OCI-LY1 (cell line): ENCODE measurements around the gene SETD1A.

Experiments used
- H2AFZ ChIP-seq: fragments of 200-600 bp; sonication (generic), shearing (Covaris generic); 2 replicates; pipeline ENCODE4 v1.6.0; 2014; ENCODE audit warnings: antibody characterized with exemption, mild to moderate bottlenecking, low read length
- H3F3A ChIP-seq: fragments of 200-600 bp; sonication (generic), shearing (Covaris generic); 2 replicates; pipeline ENCODE4 v1.6.0; 2014; ENCODE audit warnings: mild to moderate bottlenecking, antibody characterized with exemption, low read length, moderate library complexity; ENCODE audit not compliant: insufficient read depth
- H3K27ac ChIP-seq: fragments of 200-600 bp; sonication (generic); 2 replicates; pipeline ENCODE4 v1.5.1; 2014; ENCODE audit warnings: low read length, mixed run types, mild to moderate bottlenecking, low read depth; ENCODE audit not compliant: poor library complexity, severe bottlenecking
- H3K27me3 ChIP-seq: fragments of 200-600 bp; sonication (generic); 2 replicates; pipeline ENCODE4 v1.6.0; 2014; ENCODE audit warnings: antibody characterized with exemption, mild to moderate bottlenecking, low read length, moderate library complexity; ENCODE audit not compliant: insufficient read depth
- H3K36me3 ChIP-seq: fragments of 200-600 bp; sonication (generic); 2 replicates; pipeline ENCODE4 v1.6.1; 2014; ENCODE audit warnings: mild to moderate bottlenecking, antibody characterized with exemption, low read length, moderate library complexity, mixed read lengths; ENCODE audit not compliant: insufficient read depth
- H3K4me1 ChIP-seq: fragments of 200-600 bp; sonication (generic); 2 replicates; pipeline ENCODE4 v1.5.1; 2014; ENCODE audit warnings: mild to moderate bottlenecking, low read length, moderate library complexity; ENCODE audit not compliant: insufficient read depth, severe bottlenecking
- H3K4me2 ChIP-seq: fragments of 200-600 bp; sonication (generic), shearing (Covaris generic); 2 replicates; pipeline ENCODE4 v1.6.1; 2014; ENCODE audit warnings: low read length
- H3K4me3 ChIP-seq: fragments of 200-600 bp; sonication (generic); 2 replicates; pipeline ENCODE4 v1.5.1; 2014; ENCODE audit warnings: low read length, low read depth, mild to moderate bottlenecking, mixed read lengths; ENCODE audit not compliant: poor library complexity, severe bottlenecking
- H3K79me2 ChIP-seq: fragments of 200-600 bp; shearing (Covaris generic); 2 replicates; pipeline ENCODE4 v1.6.1; 2016; ENCODE audit warnings: mixed run types, low read length, mixed read lengths; ENCODE audit not compliant: insufficient read depth
- H3K9ac ChIP-seq: fragments of 200-600 bp; sonication (generic), shearing (Covaris generic); 2 replicates; pipeline ENCODE4 v1.6.1; 2014; ENCODE audit warnings: mild to moderate bottlenecking, low read length, mixed read lengths
- H3K9me2 ChIP-seq: fragments of 200-600 bp; sonication (generic), shearing (Covaris generic); 2 replicates; pipeline ENCODE4 v1.6.1; 2014; ENCODE audit warnings: low read depth, mild to moderate bottlenecking, low read length, mixed read lengths
- H3K9me3 ChIP-seq: fragments of 200-600 bp; shearing (Covaris generic); 2 replicates; pipeline ENCODE4 v1.6.1; 2014; ENCODE audit warnings: low read length, mixed read lengths
- H4K20me1 ChIP-seq: fragments of 200-600 bp; sonication (generic), shearing (Covaris generic); 2 replicates; pipeline ENCODE4 v1.6.0; 2016; ENCODE audit warnings: mild to moderate bottlenecking, low read length; ENCODE audit not compliant: insufficient read depth
- CTCF ChIP-seq: fragments of 200-600 bp; sonication (generic), shearing (Covaris generic); IDR thresholded peaks from 2 replicates; pipeline ENCODE4 v1.5.1; 2017; ENCODE audit warnings: mild to moderate bottlenecking, antibody characterized with exemption, low read length, moderate library complexity, mixed read lengths
- EZH2 ChIP-seq: fragments of 200-600 bp; sonication (generic), shearing (Covaris generic); IDR thresholded peaks from 2 replicates; pipeline ENCODE4 v1.8.0; 2017; ENCODE audit warnings: borderline replicate concordance, mixed run types, mild to moderate bottlenecking, antibody characterized with exemption, low read length, moderate library complexity, mixed read lengths

Gene SETD1A

GRCh38 chr16:30957456-30958174, at the start of gene SETD1A:
SETD1A (plus strand) TSS chr16:30957754; CDS start chr16:30958732, 978 bp downstream.
- H3K27me3 ChIP-seq = no peaks in the 10 kb centered on the region
- no peaks in the 10 kb centered on the region for H3F3A ChIP-seq
- no peaks in the 10 kb centered on the region for H3K9me2 ChIP-seq
- peak within 1 kb of the TSS; percentile 100 for H3K9ac ChIP-seq
- TF ChIP-seq CTCF = no peak
- TF ChIP-seq EZH2 = no peak
- peaks cover 18% of the 10 kb centered on the region for H3K4me1 ChIP-seq
- H3K36me3 ChIP-seq = peaks cover 41% of the 10 kb centered on the region
- H3K4me2 ChIP-seq = peak within 1 kb of the TSS; percentile 96
- peak within 1 kb of the TSS; percentile 96; the same call in 1 of the 2 replicates for H2AFZ ChIP-seq
- H3K4me3 ChIP-seq = peak within 1 kb of the TSS; percentile 86
- H4K20me1 ChIP-seq = no peaks in the 10 kb centered on the region
- H3K9me3 ChIP-seq = no peaks in the 10 kb centered on the region
- peak within 1 kb of the TSS; percentile 90 for H3K27ac ChIP-seq
- H3K79me2 ChIP-seq = 0 out of 2 replicates have a peak, but pooled peaks cover 4% of the 10 kb centered on the region

GRCh38 chr16:30910427-30911029, 47.0 kb upstream of the SETD1A start:
- H3K27me3 ChIP-seq = no peaks in the 10 kb centered on the region
- no peak overlapping the region for H2AFZ ChIP-seq
- no peak overlapping the region for H3K9ac ChIP-seq
- TF ChIP-seq EZH2 (no peak), CTCF (no peak)
- no peak overlapping the region for H3K4me2 ChIP-seq
- no peak overlapping the region for H3K4me3 ChIP-seq
- no peaks in the 10 kb centered on the region for H3K9me2 ChIP-seq
- H3K27ac ChIP-seq = no peak overlapping the region
- H3K36me3 ChIP-seq = no peaks in the 10 kb centered on the region
- no peaks in the 10 kb centered on the region for H3K79me2 ChIP-seq
- H4K20me1 ChIP-seq = no peaks in the 10 kb centered on the region
- H3K4me1 ChIP-seq = no peaks in the 10 kb centered on the region
- H3K9me3 ChIP-seq = no peaks in the 10 kb centered on the region
- no peaks in the 10 kb centered on the region for H3F3A ChIP-seq

GRCh38 chr16:30912794-30913412, 44.7 kb upstream of the SETD1A start:
- no peaks in the 10 kb centered on the region for H3K36me3 ChIP-seq
- no peaks in the 10 kb centered on the region for H3K9me3 ChIP-seq
- no peaks in the 10 kb centered on the region for H3F3A ChIP-seq
- H3K4me3 ChIP-seq = no peak overlapping the region
- H2AFZ ChIP-seq = no peak overlapping the region
- no peak overlapping the region for H3K4me2 ChIP-seq
- no peaks in the 10 kb centered on the region for H4K20me1 ChIP-seq
- no peak overlapping the region for H3K9ac ChIP-seq
- no peaks in the 10 kb centered on the region for H3K79me2 ChIP-seq
- H3K27me3 ChIP-seq = no peaks in the 10 kb centered on the region
- no peak overlapping the region for H3K27ac ChIP-seq
- H3K9me2 ChIP-seq = no peaks in the 10 kb centered on the region
- H3K4me1 ChIP-seq = no peaks in the 10 kb centered on the region
- TF ChIP-seq CTCF = no peak
- TF ChIP-seq EZH2 = no peak
